ENCODE measurements around the gene IL36G.

DNA sequence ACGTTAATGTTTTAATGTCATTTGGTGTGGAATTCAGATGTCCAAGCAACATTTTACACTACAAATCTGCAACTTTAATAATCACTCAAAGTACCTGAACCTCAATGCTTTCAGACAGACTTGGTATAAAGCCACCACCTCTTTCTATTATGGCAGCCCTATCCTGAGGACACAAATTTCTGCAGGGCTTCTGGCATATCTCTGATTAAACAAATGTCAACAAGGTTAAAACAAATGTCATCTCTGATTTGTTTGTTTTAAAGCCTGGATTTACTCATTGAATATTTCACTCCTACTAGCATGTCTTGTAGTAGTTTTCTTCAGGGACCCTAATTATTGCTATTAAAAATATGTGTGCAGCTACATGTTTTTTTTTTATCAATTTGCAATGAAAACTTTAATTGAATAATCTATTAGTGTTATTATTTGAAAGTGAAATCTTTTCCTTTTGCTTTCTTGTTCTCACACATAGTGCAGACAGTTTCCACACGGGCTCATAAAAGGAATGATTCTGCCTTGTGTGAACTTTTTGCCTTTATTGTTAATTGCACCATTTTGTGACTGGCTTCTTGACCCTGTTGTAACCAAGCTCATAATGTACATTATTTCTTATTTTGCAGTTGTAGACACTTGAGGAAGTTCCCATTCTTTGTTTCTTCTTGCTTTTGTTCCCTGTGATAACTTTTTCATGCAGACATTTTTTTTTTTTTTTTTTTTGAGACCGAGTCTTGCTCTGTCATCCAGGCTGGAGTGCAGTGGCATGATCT lies 36.8 kb upstream of the IL36G start:
- no peak for TF ChIP-seq POLR2AphosphoS5 (IDR thresholded peaks at IDR 0.05; ENCODE audit: low read depth, low read length)
- TF ChIP-seq TAF1 (IDR thresholded peaks at IDR 0.05; ENCODE audit: low read depth, low read length): no peak
- no peak for TF ChIP-seq POLR2A (IDR thresholded peaks at IDR 0.05; ENCODE audit: low read depth, low read length)
